Activated CD4-positive, alpha-beta T cell treated with anti-CD3 and anti-CD28 coated beads for 24 hours (primary cell): ENCODE results near the gene EFCAB14.
"Not testable (repeated sequence)": the region's sequence is repeated elsewhere in the genome, so short reads cannot be mapped to it uniquely, and the experiment has no call there.

Experiments used
- DNase-seq, 2 donors: peaks; one replicate each; pipeline ENCODE4 v3.0.0-alpha.2; 2020; ENCODE audit warnings: low read depth in 2 of 2

EFCAB14 gene

DNA sequence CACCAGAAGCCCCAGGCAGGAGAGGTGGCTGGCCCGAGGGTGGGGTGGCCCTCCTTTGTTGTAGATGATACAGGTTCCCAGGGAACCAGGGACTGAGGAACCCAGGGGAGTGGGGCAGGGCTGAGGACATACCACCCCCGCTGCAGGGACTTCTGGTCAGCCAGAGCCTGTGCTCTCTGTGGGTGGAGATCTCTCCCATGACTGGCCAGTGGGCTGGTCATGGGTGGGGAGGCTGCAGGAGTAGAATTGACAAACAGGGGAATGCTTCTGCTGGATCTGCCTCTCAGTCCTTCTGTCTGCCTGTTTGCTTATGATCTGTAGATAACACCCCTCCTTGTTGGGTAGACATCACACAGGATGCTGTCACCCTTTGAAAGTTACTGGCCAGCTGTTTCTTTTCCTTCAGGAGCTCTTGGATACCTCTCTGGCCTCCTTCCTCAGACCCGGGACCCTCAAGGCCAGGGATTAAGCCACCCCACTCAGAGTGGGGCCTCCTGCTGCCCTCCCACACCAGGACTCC, 2.8 kb upstream of the EFCAB14 start:
- no peak for DNase-seq

GRCh38 chr1:46721204-46721603, 2.3 kb upstream of the EFCAB14 start:
- DNase-seq = no peak

GRCh38 chr1:46720319-46720718, 1.4 kb upstream of the EFCAB14 start:
- not testable (repeated sequence) for DNase-seq

DNA sequence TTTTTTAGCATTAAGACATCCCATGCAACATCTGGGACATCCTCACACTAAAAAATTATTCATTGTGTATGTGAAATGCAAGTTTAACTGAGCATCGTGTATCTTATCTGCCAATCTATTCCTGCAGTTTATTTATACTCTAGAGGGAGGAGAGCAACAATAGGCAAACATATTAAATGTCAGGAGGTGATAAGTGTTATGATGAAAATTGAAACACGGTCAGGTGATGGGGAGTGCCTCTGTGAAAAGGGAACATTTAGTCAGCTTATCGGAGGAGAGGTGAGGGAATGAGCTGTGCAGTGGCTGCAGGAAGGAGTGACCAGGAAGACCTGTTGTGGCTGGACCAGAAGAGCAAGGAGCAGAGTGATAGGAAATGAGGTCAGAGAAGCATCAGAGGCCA, 775 bp upstream of the EFCAB14 start:
- no peak for DNase-seq

DNA sequence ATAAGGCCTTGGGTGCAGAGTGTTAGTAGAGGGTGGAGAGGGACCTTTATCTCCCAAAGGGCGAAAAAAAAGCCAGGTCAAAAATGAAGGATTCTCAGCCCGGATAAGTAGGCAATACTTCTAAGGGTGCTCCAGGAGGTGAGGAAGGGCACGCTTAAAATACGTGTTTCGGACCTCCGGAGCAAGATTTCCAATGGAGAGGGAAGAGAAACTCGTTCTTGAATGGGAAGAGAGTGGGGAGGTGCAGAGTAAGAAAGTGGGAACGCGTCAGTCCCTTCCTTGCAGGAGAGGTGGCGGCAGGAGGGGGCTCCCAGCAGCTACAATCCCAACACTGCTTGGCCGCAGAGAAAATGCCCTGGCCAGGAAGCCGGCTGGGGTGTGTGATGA, 581 bp downstream of the EFCAB14 start:
- no peak for DNase-seq

DNA sequence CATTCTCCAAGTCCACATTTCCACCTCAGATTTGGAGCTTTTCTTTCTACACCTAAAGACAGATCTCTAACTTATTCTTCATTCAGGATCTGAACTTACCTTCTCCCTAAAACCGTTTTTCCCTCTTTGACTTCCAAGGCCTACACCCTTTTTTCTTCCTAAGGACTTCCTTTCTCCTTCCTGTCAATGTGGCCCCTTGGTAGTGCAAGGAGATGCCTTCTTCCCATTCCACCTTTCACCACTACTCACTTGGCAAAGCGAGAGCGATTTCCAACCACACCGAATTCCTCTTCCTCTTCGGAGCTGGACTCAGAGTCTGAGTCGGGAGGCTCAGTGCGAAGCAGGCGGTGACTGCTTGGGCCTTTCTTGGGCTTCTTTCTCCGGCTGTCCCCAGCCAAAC, 1.3 kb downstream of the EFCAB14 start:
- DNase-seq = no peak

GRCh38 chr1:46714976-46715375, 3.9 kb downstream of the EFCAB14 start:
- DNase-seq = no peak

DNA sequence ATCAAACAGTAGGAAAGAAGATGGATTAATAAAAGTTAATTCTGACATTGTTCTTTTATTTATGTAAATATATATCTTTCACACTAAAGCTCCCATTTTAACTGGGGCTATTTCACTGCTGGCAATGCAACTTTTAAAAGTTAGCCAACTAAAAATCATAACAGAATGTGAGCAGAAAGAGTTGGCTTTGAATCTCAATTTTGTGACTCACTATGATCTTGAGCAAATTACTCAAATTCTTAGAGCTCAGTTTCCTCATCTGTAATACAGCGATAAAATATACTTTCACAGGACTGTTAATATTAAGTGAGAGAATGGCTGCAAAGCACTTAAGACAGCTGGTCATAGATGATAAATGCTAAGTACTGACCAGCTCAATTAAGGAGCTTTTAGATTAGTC, 10.8 kb downstream of the EFCAB14 start:
- DNase-seq = no peak

- no peak for DNase-seq
Measured at GRCh38 chr1:46705408-46705807, 13.5 kb downstream of the EFCAB14 start.

DNA sequence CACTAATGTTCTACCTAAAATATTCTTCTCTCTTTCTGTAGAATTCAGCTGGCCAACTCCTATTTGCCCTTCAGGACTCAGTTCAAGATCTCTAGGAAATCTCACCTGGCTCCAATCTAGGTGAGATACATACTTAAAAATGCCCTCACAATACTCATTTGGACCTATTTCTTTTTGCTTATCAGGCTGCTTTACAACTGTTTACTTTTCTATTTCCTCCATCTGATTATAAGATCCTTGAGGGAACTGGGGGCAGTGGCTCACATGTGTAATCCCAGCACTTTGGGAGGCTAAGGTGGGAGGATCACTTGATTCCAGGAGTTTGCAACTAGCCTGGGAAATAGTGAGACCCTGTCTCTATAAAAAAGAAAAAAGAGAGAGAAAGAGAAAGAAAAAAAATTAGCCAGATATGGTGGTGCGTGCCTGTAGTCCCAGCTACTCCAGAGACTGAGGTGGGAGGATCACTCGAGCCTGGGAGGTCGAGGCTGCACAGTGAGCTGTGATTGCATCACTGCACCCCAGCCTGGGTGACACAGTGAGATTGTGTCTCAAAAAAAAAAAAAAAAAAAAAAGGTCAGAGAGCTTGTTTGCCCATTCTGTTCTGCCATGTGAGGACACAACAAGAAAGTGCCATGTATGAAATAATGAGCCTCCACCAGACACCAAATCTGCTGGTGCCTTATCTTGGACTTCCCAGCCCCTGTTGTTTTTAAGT, 14.8 kb downstream of the EFCAB14 start:
- no peak for DNase-seq

DNA sequence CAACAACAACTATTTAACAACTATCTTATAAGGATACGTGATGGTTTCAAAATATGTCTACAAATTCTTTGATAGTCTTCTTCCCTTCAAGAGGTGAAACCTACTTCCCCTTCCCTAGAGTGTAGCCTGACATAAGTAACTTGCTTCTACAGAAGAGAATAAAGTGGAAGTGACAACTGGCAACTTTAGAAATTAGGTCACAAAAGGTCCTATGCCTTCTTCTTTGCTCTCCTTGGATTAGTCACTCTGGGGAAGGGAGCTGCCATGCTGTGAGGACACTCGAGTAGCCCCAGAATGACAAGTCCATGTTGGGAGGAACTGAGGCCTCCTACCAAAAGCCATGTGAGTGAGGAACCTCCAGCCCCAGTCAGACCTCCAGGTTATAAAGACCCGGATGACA, 19.2 kb downstream of the EFCAB14 start:
- DNase-seq = no peak

DNA sequence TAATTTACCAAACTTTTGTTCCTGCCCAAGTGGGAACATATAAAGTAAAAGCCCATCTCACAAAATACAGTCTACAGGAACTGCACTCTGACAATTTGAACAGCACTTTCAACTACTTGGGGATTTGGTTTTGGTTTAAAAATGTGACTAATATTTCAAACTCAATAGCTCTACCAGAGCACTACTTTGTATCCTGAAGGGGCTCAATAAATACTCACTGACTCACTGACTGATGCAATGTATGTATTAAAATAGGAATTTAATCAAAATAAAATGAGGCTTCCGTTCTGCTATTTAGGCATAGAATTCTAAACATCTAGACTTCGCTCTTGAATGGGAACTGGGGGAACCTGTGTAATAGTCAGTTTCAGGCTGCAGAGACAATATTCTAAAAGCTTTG, 21.9 kb downstream of the EFCAB14 start:
- DNase-seq = no peak

DNA sequence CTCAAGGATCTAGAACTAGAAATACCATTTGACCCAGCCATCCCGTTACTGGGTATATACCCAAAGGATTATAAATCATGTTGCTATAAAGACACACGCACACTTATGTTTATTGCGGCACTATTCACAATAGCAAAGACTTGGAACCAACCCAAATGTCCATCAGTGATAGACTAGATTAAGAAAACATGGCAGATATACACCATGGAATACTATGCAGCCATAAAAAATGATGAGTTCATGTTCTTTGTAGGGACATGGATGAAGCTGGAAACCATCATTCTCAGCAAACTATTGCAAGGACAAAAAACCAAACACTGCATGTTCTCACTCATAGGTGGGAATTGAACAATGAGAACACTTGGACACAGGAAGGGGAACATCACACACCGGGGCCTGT, 24.2 kb downstream of the EFCAB14 start:
- DNase-seq = not testable (repeated sequence)

DNA sequence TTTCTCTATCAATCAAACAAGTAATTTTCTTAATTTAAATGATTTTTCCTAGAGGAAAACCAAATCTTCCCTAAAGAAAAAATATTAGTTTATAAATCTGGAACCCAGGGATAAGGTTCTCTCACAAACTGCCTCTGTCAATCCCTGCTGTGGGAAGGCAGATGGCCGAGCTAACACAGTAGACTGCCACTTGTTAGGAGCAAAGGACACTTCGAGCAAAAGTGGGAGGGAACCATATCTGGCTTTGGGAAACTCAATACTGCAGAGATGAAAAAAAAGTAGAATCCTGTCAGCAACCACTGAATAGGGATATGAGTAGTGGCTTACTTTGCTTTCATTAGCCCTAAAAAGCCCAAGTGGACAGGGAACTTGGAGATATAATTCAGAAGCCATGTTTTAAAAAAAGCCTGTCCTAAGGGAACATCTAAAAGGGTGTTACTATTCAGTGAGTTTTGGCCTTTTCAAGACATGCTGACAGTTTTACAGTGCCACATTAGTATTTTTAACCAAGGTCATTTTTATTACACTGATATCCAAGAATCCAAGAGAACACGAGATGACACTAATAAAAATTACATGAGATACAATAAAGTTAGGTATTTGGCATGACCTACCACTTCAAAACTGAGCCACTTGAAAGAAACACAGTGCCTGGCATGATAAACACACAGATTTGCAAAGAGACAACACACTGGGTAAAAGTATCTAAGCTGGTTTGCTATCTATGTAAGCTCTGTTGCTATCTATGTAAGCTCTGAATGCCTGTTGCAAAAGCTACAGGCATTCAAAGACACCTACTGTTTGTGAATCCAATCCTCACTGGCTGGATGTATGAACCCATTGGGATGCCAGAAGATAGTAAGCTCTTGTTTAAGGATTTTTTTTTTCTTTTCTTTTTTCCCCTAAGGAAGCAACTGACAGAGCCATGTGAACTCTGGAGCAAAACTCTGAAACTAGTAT, 25.8 kb downstream of the EFCAB14 start:
- DNase-seq = no peak

GRCh38 chr1:46691997-46692790, 26.7 kb downstream of the EFCAB14 start:
- DNase-seq = no peak

DNA sequence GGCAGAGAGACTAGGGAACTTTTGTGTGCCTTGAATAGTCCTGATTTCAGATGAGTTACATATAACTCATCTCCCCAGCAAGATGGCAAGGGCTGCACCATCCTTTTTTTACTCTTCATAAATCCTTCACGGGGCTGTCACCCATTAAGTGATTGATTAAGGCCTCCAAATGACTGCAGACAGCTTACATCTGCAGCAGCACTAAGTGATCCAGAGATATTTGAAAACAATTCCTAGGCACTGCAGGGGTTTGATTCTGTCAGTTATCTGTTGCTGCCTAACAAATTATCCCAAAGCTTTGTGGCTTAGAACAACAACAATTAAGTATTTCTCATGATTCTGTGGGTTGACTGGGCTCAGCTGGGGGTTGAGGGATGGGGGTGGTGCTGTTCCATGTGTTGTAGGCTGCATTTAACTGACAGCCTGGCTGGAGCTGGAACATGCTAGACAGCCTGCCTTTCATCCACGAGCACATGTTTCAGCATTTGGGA, 27.9 kb downstream of the EFCAB14 start:
- DNase-seq = no peak

DNA sequence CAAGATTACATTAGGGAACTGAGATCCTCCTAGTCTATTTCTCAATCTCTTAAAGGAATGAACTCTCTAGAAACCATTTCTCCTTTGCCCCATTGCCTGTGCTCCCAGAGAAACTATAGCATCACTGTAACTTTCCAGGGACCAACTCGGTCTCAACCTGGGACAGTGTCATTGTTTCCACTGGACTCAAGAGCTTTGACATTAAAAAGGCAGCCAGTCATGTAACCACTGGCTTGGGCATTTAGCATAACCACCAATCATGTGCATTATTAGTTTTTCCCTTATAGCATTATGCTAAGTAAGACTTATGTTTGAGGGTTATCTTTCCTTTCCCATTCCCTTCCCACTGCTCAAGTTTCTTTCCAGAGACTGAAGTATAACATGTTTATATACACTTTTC, 29.0 kb downstream of the EFCAB14 start:
- no peak for DNase-seq

GRCh38 chr1:46689356-46689755, 29.6 kb downstream of the EFCAB14 start:
- DNase-seq = no peak

DNA sequence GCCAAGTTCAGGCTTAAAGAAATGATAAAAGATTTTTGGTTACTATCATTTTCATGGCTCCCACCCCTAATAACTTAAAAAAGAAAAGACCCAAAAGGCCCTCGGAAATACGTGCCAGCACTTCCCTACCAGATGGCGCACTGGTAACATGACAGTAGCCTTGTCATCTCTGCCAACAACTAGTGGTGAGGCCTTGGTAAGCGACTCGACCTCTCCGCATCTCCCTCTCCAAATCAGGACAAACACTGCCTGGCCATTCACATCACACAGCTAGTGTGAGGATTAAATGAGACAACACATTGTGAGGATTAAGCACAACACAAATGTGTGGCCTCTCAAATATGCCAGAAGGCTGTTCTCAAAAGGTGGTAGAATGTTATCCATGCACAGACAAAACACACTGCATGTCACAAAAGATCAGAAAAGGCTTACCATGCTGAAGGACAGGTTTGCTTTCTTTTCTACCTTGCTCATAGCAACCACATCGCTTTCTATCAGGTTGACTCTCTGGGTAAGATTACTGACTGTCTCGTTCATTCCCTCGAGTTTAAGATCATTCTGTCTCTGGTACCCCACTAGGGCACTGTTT, 30.9 kb downstream of the EFCAB14 start:
- no peak for DNase-seq

DNA sequence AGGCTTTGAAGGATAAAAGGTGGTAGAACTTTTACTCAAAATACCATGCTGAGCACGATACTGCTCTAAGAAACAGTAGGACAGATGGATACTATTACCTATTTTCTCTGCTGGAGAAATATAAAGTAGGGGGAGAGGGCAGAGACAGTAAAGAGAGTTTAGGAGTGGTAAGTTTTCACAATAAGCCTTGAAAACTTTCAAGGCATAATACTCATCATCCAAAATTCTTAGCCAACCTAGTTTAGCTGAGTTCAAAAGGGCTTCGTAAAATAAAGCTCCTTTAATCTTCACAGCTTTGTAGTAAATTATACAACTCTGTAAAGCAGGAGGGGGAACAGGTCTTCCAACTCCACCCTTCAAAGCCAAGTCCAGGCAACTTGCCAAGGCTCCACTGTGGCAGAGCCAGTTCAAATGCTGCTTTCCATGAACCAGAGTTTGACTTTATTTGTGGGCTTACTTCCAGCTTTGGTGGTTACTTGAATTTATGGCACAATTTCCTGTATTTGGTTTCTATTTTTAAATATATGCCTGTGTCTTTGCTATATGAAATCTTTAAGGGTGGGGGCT, 31.7 kb downstream of the EFCAB14 start:
- no peak for DNase-seq

GRCh38 chr1:46686255-46686654, 32.7 kb downstream of the EFCAB14 start:
- DNase-seq = no peak
